H9 (cell line): ENCODE results near the gene ST6GALNAC5. TPM values are rescaled to one million over a fixed set of nuclear protein-coding genes. Genes with fewer than 3 reads are reported as not detected.

Source experiments
- DNase-seq: peaks from one replicate; pipeline ENCODE4 v3.0.0-alpha.2; 2017
- H2AFZ ChIP-seq: one replicate; pipeline ENCODE4 v1.6.1; 2013; ENCODE audit warnings: mild to moderate bottlenecking, low read length, control low read depth, moderate library complexity
- H2AK5ac ChIP-seq: 2 replicates; pipeline ENCODE4 v1.6.1; 2013; ENCODE audit warnings: low read length, control low read depth, mixed read lengths; ENCODE audit not compliant: insufficient read length
- H2BK120ac ChIP-seq: one replicate; pipeline ENCODE4 v1.6.1; 2013; ENCODE audit warnings: low read depth, mild to moderate bottlenecking, low read length, control low read depth, inconsistent platforms; ENCODE audit not compliant: poor library complexity, severe bottlenecking
- H2BK12ac ChIP-seq: 2 replicates; pipeline ENCODE4 v1.6.1; 2013; ENCODE audit warnings: low read length, control low read depth, mixed read lengths, low read depth; ENCODE audit not compliant: insufficient read length
- H2BK15ac ChIP-seq: 2 replicates; pipeline ENCODE4 v1.6.1; 2013; ENCODE audit warnings: low read depth, low read length, control low read depth
- H2BK20ac ChIP-seq: one replicate; pipeline ENCODE4 v1.6.1; 2013; ENCODE audit warnings: low read depth, mild to moderate bottlenecking, low read length, control low read depth, inconsistent platforms; ENCODE audit not compliant: poor library complexity, severe bottlenecking
- H2BK5ac ChIP-seq: 2 replicates; pipeline ENCODE4 v1.6.1; 2013; ENCODE audit warnings: low read length, control low read depth, mixed read lengths; ENCODE audit not compliant: insufficient read length
- H3K14ac ChIP-seq: 2 replicates; pipeline ENCODE4 v1.6.1; 2013; ENCODE audit warnings: low read length, control low read depth; ENCODE audit not compliant: insufficient read depth
- H3K18ac ChIP-seq: 2 replicates; pipeline ENCODE4 v1.6.1; 2013; ENCODE audit warnings: low read depth, mild to moderate bottlenecking, mixed read lengths, low read length, control low read depth; ENCODE audit not compliant: insufficient read length
- H3K23ac ChIP-seq: 2 replicates; pipeline ENCODE4 v1.6.1; 2013; ENCODE audit warnings: low read length, control low read depth, mixed read lengths, low read depth; ENCODE audit not compliant: insufficient read length
- H3K23me2 ChIP-seq: 2 replicates; pipeline ENCODE4 v1.6.1; 2013; ENCODE audit warnings: low read depth, mild to moderate bottlenecking, mixed read lengths, low read length, control low read depth; ENCODE audit not compliant: insufficient read length, poor library complexity, severe bottlenecking
- H3K27ac ChIP-seq: 2 replicates; pipeline ENCODE4 v1.5.1; 2013; ENCODE audit warnings: low read length, control low read depth, mixed read lengths, low read depth; ENCODE audit not compliant: insufficient read length
- H3K27me3 ChIP-seq: 2 replicates; pipeline ENCODE4 v1.6.1; 2013; ENCODE audit warnings: low read length, control low read depth, inconsistent platforms; ENCODE audit not compliant: insufficient read depth
- H3K4ac ChIP-seq: 2 replicates; pipeline ENCODE4 v1.6.1; 2013; ENCODE audit warnings: low read depth, mild to moderate bottlenecking, control low read depth, inconsistent platforms, low read length, moderate library complexity
- H3K4me1 ChIP-seq: 2 replicates; pipeline ENCODE4 v1.6.1; 2013; ENCODE audit warnings: low read length, control low read depth, inconsistent platforms; ENCODE audit not compliant: insufficient read depth
- H3K4me2 ChIP-seq: 2 replicates; pipeline ENCODE4 v1.6.1; 2013; ENCODE audit warnings: low read length, control low read depth, mixed read lengths; ENCODE audit not compliant: insufficient read length, insufficient read depth
- H3K56ac ChIP-seq: 2 replicates; pipeline ENCODE4 v1.6.1; 2013; ENCODE audit warnings: low read depth, mild to moderate bottlenecking, mixed read lengths, low read length, control low read depth; ENCODE audit not compliant: insufficient read length
- H3K79me1 ChIP-seq: 2 replicates; pipeline ENCODE4 v1.6.1; 2013; ENCODE audit warnings: low read depth, mild to moderate bottlenecking, moderate library complexity, low read length, control low read depth, inconsistent platforms; ENCODE audit not compliant: insufficient read depth, poor library complexity, severe bottlenecking
- H3K79me2 ChIP-seq: 2 replicates; pipeline ENCODE4 v1.6.1; 2013; ENCODE audit warnings: low read length, control low read depth, inconsistent platforms; ENCODE audit not compliant: insufficient read depth
- H3K9ac ChIP-seq: 2 replicates; pipeline ENCODE4 v1.6.1; 2013; ENCODE audit warnings: low read length, control low read depth, mixed read lengths; ENCODE audit not compliant: insufficient read length; ENCODE audit errors: extremely low read depth
- H3K9me3 ChIP-seq: one replicate; pipeline ENCODE4 v1.6.1; 2013; ENCODE audit warnings: low read depth, low read length, inconsistent platforms; ENCODE audit not compliant: control insufficient read depth
- H3T11ph ChIP-seq: one replicate; pipeline ENCODE4 v1.6.1; 2013; ENCODE audit warnings: mild to moderate bottlenecking, low read length, control low read depth, inconsistent platforms
- H4K20me1 ChIP-seq: one replicate; pipeline ENCODE4 v1.6.1; 2013; ENCODE audit not compliant: control insufficient read depth, insufficient read length, insufficient read depth
- H4K5ac ChIP-seq: 2 replicates; pipeline ENCODE4 v1.6.1; 2013; ENCODE audit warnings: low read depth, mild to moderate bottlenecking, mixed read lengths, low read length, control low read depth; ENCODE audit not compliant: insufficient read length
- H4K8ac ChIP-seq: replicated peaks from 2 replicates; pipeline ENCODE4 v1.6.1; 2013; ENCODE audit warnings: low read length, control low read depth, mixed read lengths, low read depth; ENCODE audit not compliant: insufficient read length
- H4K91ac ChIP-seq: 2 replicates; pipeline ENCODE4 v1.6.1; 2013; ENCODE audit warnings: low read depth, mild to moderate bottlenecking, moderate library complexity, mixed read lengths, low read length, control low read depth; ENCODE audit not compliant: insufficient read length
- H3K27ac Mint-ChIP-seq, 3 experiments: 2 replicates in 2 of 3; 3 replicates in 1 of 3; pipeline ENCODE4 v1.8.0; 2020 to 2021; ENCODE audit warnings: mixed read lengths in 3 of 3, mild to moderate bottlenecking in 1 of 3, moderate library complexity in 1 of 3
- H3K27me3 Mint-ChIP-seq: 2 replicates; pipeline ENCODE4 v1.8.0; 2021; ENCODE audit warnings: low read depth, mild to moderate bottlenecking, moderate library complexity, mixed read lengths
- H3K36me3 Mint-ChIP-seq, 3 experiments: 2 replicates in 2 of 3; 3 replicates in 1 of 3; pipeline ENCODE4 v1.8.0; 2020 to 2021; ENCODE audit warnings: low read depth in 3 of 3, mixed read lengths in 3 of 3; ENCODE audit not compliant: insufficient read depth in 1 of 3
- H3K4me1 Mint-ChIP-seq, 2 experiments: 2 replicates each; pipeline ENCODE4 v1.8.0; 2020; ENCODE audit warnings: mixed read lengths in 2 of 2
- H3K4me3 Mint-ChIP-seq, 2 experiments: 2 replicates in 1 of 2; 3 replicates in 1 of 2; pipeline ENCODE4 v1.8.0; 2020 to 2021; ENCODE audit warnings: mild to moderate bottlenecking in 2 of 2, mixed read lengths in 2 of 2, moderate library complexity in 1 of 2
- H3K9me3 Mint-ChIP-seq, 2 experiments: 2 replicates in 1 of 2; 3 replicates in 1 of 2; pipeline ENCODE4 v1.8.0; 2020; ENCODE audit warnings: mild to moderate bottlenecking in 2 of 2, mixed read lengths in 2 of 2, moderate library complexity in 1 of 2
- CTCF ChIP-seq: fragments of 200-600 bp; sonication (generic); conservative IDR thresholded peaks from 3 replicates; pipeline ENCODE4 v1.8.0; 2021; ENCODE audit warnings: antibody characterized with exemption, mild to moderate bottlenecking
- WGBS: extraction: QIAGEN DNeasy Blood & Tissue Kit; methylation state at CpG from one replicate; pipeline ENCODE4 v1.1.7; 2013; ENCODE audit warnings: missing lambda C conversion rate, low lambda C conversion rate, mixed read lengths; ENCODE audit not compliant: insufficient read length; ENCODE audit errors: extremely low coverage; 5-methylcytosine and 5-hydroxymethylcytosine counted together
- total RNA-seq: library from RNA; stranded (reverse); gene quantifications from 2 replicates; pipeline ENCODE4 v1.2.1, GENCODE V29; 2021

ST6GALNAC5 gene
- total RNA-seq, 1 experiment from 2014 or later, result 3.3 TPM

GRCh38 chr1:76854255-76854654 lies 13.0 kb upstream of the ST6GALNAC5 start:
- no peaks in the 10 kb centered on the region for H3K79me2 ChIP-seq
- no peak overlapping the region for H2BK20ac ChIP-seq
- no peak overlapping the region for H2BK15ac ChIP-seq
- no peak overlapping the region for H3K56ac ChIP-seq
- H3K27ac ChIP-seq, result no peak overlapping the region
- no peak overlapping the region for H3K4ac ChIP-seq
- H2BK5ac ChIP-seq, result no peak overlapping the region
- H2AK5ac ChIP-seq, result no peak overlapping the region
- Mint-ChIP-seq H3K9me3 (no peaks in the 10 kb centered on the region), H3K4me3 (peak overlapping the region in 1 of 2 experiments; percentile 45; a peak in 1 of 5 replicates), H3K36me3 (no peaks in the 10 kb centered on the region), H3K4me1 (peaks cover 27 to 40% of the 10 kb centered on the region in 2 experiments), H3K27me3 (peaks cover 10% of the 10 kb centered on the region), H3K27ac (peak overlapping the region in 2 of 3 experiments; percentile 62 to 77; a peak in 4 of 7 replicates)
- no peak overlapping the region for H3T11ph ChIP-seq
- no peak overlapping the region for H4K8ac ChIP-seq
- no peak overlapping the region for H4K91ac ChIP-seq
- no CpG with 5 or more reads among the region's 3 CpGs for WGBS
- H3K14ac ChIP-seq, result no peak overlapping the region
- no peak overlapping the region for H3K9ac ChIP-seq
- peak overlapping the region; percentile 11 for H3K4me2 ChIP-seq
- DNase-seq, result peak; percentile 42
- no peaks in the 10 kb centered on the region for H3K9me3 ChIP-seq
- H4K5ac ChIP-seq, result no peak overlapping the region
- no peaks in the 10 kb centered on the region for H3K79me1 ChIP-seq
- no peak overlapping the region for H2BK120ac ChIP-seq
- no peaks in the 10 kb centered on the region; the same call in 1 of the 2 replicates for H3K27me3 ChIP-seq
- H2BK12ac ChIP-seq, result no peak overlapping the region
- H3K4me1 ChIP-seq, result peaks cover 1% of the 10 kb centered on the region; the same call in 1 of the 2 replicates
- TF ChIP-seq CTCF, result no peak
- H3K23ac ChIP-seq, result no peak overlapping the region
- no peaks in the 10 kb centered on the region for H3K23me2 ChIP-seq
- H4K20me1 ChIP-seq, result no peaks in the 10 kb centered on the region
- H3K18ac ChIP-seq, result no peak overlapping the region
- H2AFZ ChIP-seq, result no peak overlapping the region
